NCI-H2196 treated with DMSO at 0.1 percent for 48 hours (cell line): ENCODE data around the gene CKS1B.
"Not testable (repeated sequence)": the region's sequence is repeated elsewhere in the genome, so short reads cannot be mapped to it uniquely, and the experiment has no call there.

Experiments used
- DNase-seq: peaks from one replicate; lab custom pipeline; 2025; ENCODE audit not compliant: unreplicated experiment; lab: John Stamatoyannopoulos, UW

The CKS1B gene

GRCh38 chr1:154963643-154964042 is 10.8 kb upstream of the CKS1B start:
- DNase-seq: no peak

- DNase-seq: no peak
Measured at GRCh38 chr1:154964359-154964758, 10.1 kb upstream of the CKS1B start.

DNA sequence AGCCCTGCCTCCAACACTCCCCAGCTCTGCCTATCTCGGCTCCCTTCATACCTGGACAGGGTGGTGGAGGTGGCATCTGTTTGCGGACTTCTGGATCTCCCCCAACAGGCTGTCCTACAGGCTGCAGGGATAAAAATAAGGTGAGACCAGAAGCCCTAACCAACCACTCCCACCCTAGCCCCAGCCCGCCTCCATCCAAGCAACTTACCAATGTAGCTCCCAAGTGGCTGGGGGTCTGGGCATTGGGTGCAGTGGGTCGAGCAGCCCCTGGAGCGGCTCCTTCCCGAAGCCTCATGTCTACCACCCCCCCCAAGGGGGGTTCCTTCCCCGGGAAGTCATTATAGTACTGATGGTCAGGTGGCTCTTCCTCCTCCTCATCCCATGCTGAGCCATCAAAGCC is 8.4 kb upstream of the CKS1B start:
- DNase-seq: no peak

DNA sequence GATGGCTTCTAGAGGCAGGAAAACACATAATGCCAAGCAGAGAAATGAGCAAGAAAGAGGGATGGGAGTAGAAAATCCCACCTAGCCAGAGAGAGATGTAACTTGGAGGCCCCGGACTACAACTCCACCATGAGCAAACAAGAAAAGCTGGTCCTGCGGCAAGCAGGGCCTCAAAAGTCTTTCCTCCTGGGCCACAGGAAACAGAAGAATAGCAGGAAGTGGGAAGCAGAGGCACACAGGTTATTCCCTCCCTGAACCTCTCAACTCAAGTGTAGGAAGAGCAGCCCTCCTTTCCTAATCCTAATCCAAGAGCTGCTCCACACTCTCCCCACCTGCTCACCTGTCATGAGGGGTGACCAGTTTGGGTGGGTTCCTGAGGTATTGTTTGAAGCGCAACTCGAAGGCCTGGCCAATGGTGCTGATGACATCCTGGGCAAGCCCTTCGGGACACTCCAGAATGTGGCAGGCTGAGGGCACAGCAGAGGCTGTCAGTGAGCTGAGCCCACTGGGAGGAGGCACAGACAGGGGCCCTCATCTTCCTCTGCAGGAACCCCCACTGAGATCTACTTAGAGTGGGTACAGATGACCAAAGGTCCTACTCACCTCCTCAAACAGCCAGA is 7.0 kb upstream of the CKS1B start:
- DNase-seq: no peak

DNA sequence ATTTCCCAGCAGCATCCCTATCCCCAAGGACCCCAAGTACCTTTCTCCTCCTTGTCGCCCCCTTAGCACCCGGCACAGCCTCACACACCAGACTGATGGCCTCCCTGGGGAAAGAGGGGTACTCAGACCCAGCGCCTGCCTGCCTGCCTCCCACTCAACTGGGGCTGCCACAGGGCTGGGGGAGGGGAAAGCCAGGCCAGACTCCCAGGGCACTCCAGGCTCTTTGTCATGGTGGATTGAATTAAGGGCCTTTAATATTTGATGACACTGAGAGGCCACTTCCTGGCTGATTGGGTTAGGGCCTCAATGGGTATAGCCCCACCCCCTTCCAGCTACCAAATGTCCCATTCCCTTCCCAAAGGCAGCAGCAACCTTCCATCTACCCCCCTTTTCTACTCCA is 5.8 kb upstream of the CKS1B start:
- no peak for DNase-seq

DNA sequence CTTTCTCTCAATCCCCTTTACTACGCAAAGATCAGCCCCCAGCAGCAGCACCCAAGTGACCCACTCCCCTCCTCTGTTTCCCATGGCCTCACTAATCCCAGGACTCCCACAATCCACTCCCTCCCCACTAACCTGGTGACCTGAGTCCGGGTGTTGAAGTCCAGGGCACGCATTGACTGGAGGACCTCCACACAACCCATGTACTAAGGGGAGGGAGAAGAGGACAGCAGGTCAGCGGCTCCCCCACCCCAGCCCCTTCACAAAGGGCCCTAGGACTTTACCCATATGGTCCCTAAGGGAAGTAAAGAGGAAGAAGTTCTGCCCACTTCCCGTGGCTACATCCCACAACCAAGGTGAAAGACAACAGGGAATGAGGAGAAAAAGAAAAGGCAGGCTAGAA is 5.2 kb upstream of the CKS1B start:
- no peak for DNase-seq

DNA sequence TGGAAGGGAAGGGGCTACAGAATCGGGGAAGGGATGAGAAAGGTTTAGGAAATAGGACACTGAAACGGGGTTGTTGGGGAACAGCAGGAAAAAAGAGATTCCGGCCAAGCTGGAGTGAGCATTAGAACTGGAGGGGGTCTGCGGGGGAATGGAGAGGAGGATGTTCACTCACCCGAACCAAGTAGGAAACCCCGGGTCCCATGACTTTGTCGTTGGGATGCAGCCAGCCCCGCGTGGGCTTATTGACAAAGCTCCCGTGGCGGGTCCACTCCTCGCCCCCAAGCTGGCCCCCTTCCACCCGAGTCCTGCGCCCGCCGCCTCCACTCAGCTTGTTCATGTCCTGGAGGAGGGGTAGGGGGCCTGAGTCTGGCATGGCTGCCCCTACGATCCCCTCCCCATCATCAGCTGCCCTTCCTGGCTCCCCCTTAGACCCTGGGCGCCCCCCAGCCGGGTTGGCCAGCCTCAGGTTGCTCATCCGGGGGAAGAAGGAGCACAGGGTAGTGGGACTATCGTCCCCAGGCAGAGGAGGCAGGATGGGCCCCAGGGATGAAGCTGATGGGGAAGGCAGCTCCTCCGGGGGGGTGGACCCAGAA is 4.5 kb upstream of the CKS1B start:
- DNase-seq: no peak

- peak; percentile 69 for DNase-seq
Measured at GRCh38 chr1:154970631-154971340, 3.7 kb upstream of the CKS1B start, which contains the start of gene SHC1. Gene SHC1 (minus strand): TSS chr1:154970747. CDS start chr1:154970526, 221 bp downstream.

GRCh38 chr1:154971341-154971998 is 3.0 kb upstream of the CKS1B start:
- no peak for DNase-seq

DNA sequence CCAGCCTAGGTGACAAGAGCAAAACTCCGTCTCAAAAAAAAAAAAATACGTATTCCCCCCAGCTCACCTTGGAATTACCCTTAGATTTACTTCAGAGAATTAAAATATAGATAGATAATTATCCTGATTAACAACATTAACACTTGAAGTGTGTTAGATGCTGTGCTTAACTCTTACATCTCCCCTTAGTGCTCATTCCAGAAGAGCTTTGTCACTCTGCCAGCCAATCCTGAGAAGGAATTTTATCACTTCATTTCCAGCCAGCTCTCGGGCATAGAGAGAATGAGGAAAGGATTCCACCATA is 2.3 kb upstream of the CKS1B start:
- no peak for DNase-seq

- peak; percentile 35 for DNase-seq
Measured at GRCh38 chr1:154972517-154973343, 1.8 kb upstream of the CKS1B start.

DNA sequence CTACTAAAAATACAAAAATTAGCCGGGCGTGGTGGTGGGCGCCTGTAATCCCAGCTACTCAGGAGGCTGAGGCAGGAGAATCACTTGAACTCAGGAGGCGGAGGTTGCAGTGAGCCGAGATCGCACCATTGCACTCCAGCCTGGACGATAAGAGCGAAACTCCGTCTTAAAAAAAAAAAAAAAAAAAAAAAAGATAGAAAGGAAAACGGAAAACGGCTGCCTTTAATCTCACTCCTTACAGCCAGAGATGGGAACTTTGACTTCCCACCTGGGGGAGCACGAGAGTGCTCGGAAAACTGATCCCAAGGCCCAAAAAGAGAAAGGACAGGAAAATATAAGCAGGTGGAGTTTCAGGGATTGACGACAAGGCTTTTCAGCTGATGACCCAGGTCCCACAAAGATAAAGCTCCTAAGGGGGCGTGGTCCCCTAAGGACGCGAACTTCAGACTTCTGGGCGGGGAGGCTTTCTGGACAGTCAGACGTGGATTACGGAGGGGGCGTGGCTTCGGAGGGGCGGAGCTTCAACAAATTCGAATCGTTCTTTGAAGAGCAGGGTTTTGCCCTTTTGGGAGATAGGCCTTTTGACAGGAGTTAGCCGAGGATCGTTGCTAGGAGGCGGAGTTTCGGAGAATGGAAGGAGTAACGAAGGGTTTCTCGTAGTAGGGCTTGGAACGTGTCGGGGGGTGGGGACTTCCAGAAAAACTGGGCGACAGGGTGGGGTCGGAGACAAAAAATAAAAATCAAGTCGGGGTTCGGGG is 958 bp upstream of the CKS1B start:
- peak; percentile 89 for DNase-seq

GRCh38 chr1:154974808-154975408 is 427 bp downstream of the CKS1B start:
- DNase-seq: peak; percentile 94

GRCh38 chr1:154975409-154976059 is 1.1 kb downstream of the CKS1B start:
- DNase-seq: no peak

- DNase-seq: not testable (repeated sequence)
Measured at GRCh38 chr1:154977762-154978161, 3.3 kb downstream of the CKS1B start.

DNA sequence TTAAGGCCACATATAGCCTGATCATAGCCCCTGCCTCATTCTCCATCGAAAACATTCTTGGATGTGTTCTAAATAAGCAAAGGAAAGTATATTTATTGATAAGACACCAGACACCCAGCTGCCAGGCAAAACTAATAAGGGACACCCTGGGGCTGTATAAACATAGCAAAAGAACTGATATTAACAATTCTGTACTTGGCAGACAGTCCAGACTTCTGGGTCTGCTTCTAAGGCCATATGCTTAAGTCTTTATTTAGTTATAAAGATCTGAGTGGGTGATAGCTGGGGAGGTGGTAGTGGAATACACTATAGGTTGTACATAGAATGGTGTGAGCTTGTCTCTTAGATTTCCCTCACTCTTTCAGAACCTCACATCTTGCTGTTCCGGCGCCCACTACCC is 3.9 kb downstream of the CKS1B start:
- DNase-seq: no peak

GRCh38 chr1:154982341-154982740 is 7.9 kb downstream of the CKS1B start:
- DNase-seq: no peak

DNA sequence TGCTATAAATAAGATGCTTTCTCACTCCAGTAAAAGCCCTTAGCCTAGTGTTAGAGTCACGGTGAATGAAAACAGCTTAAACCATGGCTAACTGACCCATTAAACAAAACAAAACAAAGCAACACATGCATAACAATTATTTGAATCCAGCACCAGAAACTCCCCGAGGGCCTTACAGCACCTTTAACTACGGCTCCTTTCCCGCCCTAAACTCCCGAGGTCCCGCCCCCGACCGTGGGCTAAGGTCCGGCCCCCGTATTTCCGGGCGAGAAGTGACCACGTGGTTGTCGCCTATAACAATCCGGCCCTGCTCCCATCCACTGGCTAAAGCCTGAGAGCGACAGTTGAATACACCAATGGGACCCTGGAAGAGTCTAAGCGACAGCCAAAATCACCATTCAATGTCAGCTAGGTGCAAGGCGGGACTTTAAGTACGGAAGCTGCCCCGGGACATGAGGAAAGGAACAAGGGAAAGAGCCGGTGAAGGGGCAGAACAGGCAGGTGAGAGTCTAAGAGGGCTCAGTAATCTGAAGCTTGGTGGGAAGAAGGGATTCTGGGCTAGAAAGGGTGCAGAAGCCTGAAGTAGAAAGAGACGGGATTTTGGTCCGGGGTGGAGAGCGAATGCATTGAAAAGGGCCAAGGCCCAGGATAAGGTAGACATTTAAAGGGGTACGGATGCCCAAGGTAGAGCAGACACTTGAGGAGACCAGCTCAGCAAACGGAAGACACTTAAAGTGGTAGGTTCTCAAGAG is 8.6 kb downstream of the CKS1B start, which contains the start of gene FLAD1:
FLAD1 (plus strand) TSS at position 448 of the 752 bp plus-strand sequence. CDS start 351 bp downstream, outside the sequence.
- DNase-seq: peak; percentile 99
